COLO829 (cell line): ENCODE data around the gene CLDN18.

Experiments
- DNase-seq: peaks from one replicate; pipeline ENCODE4 v3.0.0; 2012; ENCODE audit warnings: low spot score

The CLDN18 gene

DNA sequence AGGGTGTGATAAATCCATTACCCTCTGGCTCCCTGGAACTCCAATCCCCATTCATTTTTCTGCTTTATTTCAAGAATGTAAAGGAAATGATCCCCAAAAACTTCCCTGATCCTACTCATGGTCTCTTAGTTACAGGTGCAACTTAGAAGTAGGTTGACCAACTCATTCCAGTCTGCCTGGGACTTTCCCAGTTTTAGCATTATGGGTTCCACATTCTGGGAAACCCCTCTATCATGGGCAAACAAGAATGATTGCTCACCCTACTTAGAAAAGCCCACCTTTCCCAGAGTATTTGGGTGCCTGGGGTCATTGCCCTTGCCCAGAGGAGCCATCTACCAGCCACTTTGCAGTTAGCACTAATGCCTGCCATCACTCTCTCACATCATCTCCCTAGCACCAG is 15.6 kb downstream of the CLDN18 start:
- DNase-seq: no peak

DNA sequence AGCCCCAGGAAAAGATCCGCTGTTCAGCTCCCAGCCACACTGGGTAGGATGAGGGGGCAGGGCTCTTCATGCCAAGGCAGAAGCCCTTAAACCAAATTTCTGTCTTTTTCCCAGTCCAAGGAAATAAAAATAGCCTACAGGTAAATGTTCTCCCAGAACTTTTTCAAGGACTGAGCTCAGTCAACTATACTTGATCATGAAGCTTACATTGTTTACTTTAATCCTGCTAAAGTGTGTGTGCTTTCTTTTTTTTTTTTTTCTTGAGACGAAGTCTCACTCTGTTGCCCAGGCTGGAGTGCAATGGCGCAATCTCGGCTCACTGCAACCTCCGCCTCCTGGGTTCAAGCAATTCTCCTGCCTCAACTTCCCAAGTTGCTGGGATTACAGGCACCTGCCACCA is 17.9 kb downstream of the CLDN18 start:
- no peak for DNase-seq

- DNase-seq: no peak
Observed at GRCh38 chr3:138030734-138031280, 20.8 kb downstream of the CLDN18 start.

DNA sequence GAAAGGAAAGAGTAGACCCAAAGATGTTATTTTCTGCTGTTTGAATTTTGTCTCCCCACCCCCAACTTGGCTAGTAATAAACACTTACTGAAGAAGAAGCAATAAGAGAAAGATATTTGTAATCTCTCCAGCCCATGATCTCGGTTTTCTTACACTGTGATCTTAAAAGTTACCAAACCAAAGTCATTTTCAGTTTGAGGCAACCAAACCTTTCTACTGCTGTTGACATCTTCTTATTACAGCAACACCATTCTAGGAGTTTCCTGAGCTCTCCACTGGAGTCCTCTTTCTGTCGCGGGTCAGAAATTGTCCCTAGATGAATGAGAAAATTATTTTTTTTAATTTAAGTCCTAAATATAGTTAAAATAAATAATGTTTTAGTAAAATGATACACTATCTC is 21.6 kb downstream of the CLDN18 start:
- DNase-seq: no peak

DNA sequence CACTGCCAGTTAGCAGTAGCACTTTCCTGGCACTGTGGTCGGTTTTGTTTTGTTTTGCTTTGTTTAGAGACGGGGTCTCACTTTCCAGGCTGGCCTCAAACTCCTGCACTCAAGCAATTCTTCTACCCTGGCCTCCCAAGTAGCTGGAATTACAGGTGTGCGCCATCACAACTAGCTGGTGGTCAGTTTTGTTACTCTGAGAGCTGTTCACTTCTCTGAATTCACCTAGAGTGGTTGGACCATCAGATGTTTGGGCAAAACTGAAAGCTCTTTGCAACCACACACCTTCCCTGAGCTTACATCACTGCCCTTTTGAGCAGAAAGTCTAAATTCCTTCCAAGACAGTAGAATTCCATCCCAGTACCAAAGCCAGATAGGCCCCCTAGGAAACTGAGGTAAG is 22.6 kb downstream of the CLDN18 start:
- DNase-seq: no peak

DNA sequence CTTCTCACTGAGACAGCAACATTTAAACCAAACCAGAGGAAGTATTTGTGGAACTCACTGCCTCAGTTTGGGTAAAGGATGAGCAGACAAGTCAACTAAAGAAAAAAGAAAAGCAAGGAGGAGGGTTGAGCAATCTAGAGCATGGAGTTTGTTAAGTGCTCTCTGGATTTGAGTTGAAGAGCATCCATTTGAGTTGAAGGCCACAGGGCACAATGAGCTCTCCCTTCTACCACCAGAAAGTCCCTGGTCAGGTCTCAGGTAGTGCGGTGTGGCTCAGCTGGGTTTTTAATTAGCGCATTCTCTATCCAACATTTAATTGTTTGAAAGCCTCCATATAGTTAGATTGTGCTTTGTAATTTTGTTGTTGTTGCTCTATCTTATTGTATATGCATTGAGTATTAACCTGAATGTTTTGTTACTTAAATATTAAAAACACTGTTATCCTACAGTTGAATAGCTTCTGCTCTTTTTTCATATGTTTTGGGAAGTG is 23.3 kb downstream of the CLDN18 start:
- no peak for DNase-seq

DNA sequence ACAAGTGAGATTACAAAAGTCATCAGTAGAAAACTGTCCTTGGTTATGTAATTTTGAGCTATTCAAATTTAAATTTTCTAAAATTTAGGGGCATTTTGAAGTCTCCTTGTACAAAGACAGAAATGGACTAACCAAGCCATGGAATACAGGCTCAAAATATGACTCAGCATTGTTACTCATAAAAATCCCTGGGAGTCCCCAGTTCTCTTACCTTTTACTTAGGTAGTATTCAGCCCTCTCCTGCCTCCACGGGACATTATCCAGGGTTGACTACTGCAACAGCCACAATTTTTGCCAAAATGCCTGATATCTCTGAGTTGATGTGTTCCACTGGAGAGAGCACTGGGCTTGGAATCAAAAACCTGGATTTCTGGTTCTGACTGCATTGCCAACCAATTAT is 25.0 kb downstream of the CLDN18 start:
- no peak for DNase-seq

GRCh38 chr3:138036572-138036971 is 26.6 kb downstream of the CLDN18 start:
- DNase-seq: no peak

GRCh38 chr3:138038725-138039462 is 28.9 kb downstream of the CLDN18 start:
- no peak for DNase-seq

DNA sequence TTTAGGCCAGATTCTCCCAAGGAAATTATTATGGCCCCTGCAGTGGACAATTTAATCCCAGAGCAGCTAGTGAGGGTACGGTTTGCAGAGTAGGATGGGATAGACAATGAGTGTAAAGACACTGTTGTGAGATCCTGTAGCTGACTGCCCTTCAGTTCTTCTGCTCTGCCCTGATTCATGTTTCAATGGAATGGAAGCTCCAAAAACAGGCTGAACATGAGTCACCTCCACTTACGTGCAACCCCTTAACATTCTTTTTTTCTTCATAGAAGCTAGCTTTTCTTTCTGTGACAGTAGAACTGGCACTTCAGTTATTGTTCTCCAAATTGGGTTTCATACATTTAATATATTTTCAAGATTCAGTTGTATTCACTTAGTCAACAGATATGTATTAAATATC is 32.1 kb downstream of the CLDN18 start:
- DNase-seq: no peak

DNA sequence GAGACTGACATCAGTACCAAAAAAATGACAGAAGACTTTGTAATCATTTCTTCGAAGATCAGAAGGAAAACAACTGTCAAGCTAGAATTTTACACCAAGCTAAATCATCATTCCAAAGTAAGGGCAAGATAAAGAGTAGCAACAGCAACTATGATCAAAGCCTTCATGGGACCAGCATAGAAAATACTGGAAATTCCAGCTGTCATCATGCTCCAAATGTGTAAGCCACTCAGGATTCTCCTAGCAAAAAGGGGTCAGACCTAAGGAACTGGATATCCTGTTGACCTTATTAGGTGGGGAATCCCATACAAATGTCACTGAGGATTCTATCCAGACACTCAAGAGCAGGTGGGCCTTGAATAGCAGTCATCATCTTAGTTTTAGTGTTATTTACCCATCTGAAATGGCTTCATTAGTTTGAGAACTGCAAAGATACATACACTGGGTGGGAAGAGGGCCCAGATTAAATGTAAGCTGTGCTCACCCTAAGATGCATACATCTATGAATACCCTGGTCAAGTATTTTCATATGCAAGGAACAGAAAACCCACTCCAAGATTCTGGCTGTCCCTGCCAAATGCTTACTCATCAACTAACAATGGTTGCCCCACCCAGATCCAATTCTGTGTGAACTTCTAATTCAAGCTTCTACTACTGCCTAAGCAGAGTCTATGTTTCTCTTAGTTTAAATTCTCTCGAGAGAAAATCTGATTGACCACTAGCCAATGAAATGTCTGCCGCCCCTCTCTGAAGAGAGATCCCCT is 33.5 kb downstream of the CLDN18 start:
- no peak for DNase-seq

DNA sequence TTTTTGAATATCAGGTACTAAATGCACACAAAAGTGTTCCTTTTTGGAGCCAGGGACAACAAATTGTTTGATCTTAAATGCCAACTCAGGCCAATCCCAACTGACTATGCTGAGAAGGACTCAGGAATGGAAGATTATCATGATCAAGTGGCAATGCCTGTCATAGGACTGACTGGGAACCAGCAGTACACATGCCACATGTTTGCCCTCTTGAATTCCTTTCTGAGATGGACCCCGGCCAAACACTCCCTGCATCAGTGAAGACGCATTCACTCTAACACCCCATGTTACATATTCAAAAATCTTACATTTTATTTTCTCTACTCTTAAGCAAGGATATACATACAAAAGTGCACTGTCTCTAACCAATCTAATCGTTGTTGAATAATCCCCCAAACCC is 36.1 kb downstream of the CLDN18 start:
- no peak for DNase-seq

DNA sequence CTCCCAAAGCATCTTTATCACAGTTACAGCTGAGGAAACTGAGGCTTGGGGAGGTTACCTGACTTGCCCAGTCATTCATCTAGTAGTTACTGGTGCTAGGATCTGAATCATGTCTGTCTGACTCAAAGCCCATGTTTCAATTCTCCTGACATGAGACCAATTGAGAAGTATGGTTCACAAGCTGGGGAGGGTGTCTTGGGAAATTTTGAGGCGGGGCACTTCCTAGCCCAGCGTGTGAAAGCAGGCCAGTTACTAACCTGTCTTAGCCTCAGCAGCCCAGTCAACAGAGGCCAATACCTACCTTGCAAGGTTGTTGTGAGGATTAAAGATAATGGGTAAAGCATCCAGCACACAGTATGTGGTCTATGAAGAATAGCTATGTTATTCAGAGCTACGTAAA is 37.0 kb downstream of the CLDN18 start:
- DNase-seq: no peak

- no peak for DNase-seq
Observed at GRCh38 chr3:138047596-138048158, 37.7 kb downstream of the CLDN18 start.

GRCh38 chr3:138049157-138049919 is 39.4 kb downstream of the CLDN18 start:
- no peak for DNase-seq

DNA sequence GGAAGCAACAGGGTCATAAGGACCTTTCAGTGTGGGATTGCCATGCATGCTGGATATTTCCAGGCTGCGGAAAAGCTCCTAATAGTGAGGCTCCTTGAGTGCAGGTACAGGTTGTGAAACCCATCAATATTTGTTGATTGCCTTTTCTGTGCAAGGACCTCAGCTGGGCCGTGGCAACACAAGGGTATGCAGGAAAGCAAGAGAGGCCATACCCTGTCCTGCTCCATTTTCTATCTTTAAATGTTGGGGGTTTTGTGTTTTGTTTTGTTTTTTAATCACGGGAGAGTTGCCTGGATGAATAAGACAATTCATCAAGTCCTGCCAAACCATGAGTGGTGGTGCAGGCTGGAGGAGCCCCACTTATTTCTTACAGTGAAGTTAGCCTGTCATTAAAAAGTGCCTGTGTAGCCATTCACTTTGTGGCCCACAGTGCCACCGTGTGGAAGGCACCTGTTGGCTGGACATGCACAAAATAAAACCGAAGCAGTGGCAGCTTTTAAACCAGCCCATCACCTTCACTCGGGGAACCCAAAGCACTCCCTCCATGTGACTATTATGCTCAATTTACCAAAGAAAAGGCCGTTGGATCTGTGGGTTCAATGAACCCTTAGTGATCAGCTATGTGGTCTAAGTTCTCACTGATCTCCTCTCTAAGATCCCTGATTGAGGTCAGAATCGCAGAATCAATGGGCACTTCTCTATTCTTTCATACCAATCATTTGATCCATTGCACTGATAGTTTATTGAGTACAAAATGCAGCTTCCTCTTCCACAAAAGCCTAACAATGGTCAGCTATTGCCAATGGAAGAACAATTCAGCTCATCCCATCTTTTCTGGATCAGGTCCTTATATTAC is 42.2 kb downstream of the CLDN18 start:
- DNase-seq: no peak

DNA sequence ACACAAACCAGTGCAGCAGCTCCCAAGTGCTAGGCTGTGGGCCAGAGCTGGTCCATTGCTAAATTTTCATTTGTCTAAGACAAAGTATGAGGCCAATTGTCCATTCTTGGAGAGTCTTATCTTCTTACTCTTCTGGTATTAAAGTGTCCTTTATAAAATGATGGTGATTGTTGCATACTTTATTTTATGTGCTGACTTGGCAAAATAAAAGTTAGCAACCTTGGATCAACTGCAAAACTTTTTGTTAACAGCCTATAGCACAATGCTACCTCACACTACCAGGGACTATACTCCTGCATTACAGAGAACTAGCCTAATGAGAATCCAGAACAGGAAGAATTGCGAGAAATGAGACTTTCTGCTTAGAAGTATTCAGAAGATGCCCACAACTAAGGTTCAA is 44.1 kb downstream of the CLDN18 start:
- no peak for DNase-seq

DNA sequence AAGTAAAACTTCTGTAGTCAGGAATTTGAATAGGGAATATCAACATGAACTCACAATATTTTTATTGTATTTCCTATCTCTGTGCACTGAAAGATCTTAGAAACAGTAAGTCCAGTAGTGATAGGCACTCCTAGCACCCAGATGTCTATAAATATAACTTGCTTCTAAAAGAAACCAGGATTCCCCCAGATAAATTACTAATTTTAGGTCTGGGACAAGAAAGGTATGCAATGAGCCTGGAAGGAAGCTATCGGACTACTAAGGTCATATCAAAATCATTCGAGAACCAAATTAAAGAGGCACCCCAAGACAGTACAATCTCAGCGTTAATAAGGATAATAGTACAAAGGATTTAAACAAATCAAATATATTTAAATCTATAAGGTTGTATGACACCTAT is 47.4 kb downstream of the CLDN18 start:
- DNase-seq: no peak

DNA sequence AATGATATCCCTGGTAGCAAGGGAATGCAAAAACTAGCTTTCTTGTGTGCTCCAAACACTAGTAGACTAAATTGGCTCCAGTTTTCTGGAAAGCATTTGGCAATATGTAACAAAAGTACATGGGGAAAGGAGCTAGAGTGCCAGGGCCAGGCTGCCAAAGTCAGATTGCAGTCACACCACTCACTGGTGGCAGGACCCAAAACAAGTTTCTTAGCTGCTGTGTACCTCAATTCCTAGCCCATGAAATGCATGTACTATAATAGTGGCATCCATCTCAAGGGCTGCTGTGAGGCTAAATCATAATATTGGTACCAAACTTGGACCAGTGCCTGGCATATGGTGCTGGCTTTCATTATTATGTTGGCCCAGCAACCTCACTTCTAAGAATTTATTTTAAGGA is 49.3 kb downstream of the CLDN18 start:
- DNase-seq: no peak

DNA sequence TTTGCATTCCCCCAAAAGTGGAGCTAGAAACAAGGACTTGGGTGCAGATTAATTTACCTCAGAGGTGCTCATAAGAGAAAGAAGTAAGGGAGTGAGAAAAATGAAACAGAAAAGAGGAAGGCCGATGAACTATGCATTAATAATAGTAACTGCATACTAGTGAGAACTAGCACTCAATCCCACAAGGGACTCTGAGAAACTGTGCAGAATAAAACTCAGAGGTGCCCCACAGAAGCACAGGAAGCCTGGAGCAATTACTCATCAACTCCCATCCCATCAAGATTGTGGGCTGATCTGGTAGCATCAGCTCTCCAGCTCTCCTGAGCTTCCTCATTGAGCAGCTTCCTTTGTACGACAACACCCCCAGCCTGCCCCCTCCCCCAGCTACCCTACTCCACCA is 50.8 kb downstream of the CLDN18 start:
- no peak for DNase-seq

DNA sequence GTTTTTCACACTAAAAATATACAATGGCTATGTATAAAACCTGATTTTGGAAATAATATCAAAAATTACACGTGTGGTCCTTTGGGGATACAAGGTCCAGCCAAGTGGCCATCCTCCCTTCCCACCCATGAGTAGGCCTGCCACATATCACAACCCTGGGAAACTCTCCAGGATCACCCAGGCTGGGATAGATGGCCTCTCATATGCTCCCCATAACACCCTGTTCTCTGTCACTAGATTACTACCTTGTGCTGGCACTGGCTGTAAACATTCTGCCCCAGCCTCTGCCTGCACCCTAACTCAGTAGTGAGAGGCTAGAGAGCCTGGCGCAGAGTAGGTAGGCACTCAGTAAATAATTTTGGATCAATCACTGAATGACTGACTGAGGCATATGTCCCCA is 52.1 kb downstream of the CLDN18 start:
- DNase-seq: no peak
